Kidney tubule cell (primary cell): ENCODE data around the gene MALL.
A peak's percentile ranks its signal among the peaks of the same experiment; 100 is the strongest.
"Not testable (repeated sequence)": the region's sequence is repeated elsewhere in the genome, so short reads cannot be mapped to it uniquely, and the experiment has no call there.

Experiments
- DNase-seq: peaks from one replicate; pipeline ENCODE4 v3.0.0-alpha.2; 2018; ENCODE audit warnings: low spot score

MALL gene

DNA sequence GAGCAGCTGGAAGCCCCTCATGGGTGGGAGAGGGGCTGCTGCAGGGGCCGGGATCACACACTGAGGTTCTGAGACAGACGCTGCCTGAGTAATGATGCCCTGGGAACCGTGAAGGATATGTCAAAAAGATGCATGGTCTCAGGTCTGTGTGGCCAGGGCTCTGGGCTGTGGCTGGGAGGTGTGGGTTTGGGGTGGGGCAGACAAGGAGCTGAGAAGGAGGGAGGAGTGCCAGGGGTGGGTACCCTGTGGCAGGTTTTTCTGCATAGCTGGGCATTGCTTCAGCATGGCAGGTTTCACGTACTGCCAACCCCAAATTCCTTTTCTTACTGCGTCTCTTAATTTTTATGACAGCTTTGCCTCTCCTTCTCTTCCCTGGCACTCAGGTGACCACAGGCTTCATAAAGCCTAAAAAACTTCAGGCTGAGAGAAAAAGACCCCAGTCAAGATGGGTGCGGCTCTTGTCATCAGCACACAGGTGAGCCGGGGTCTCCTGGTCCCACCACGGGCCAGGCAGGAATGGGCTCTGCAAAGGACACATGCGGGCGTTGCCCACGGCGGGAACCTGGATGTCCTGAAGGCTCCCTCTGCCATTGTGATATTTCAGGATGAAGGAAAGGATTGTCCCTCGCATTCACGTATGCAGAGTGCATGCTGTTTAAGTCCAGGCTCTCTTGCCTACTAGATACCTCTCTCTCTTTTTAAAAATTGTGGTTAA is 18.0 kb downstream of the MALL start:
- DNase-seq = no peak

DNA sequence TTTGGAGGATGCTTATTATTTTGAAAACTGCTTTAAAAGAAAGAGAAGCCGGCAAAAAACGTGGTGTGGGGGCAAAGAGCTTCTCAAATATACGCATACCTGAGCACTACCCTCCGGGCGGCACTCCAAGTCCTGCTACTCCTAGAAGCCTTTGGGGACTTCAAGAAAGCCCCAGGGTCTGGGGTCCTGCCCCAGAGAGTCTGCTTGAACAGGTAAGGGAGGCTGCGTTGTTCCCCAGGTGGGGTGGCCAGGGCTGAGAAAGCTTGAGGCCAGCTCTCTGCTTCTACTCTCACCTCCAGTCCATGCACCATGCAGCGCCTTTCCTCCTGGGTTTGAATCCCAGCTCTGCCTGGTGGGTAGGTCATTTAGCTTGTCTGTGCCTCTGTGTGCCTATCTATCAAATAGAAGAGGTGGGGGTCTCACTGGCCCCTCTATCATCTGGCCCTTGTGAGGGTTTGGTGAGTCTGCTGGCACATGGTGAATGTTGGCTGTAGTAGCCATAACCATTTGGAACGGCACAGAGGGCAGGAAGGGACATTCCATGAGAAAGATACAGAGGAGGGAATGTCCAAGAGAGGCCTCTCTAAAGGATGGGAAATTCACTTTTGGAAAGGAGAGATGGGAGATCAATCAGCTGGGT is 19.5 kb downstream of the MALL start:
- no peak for DNase-seq

DNA sequence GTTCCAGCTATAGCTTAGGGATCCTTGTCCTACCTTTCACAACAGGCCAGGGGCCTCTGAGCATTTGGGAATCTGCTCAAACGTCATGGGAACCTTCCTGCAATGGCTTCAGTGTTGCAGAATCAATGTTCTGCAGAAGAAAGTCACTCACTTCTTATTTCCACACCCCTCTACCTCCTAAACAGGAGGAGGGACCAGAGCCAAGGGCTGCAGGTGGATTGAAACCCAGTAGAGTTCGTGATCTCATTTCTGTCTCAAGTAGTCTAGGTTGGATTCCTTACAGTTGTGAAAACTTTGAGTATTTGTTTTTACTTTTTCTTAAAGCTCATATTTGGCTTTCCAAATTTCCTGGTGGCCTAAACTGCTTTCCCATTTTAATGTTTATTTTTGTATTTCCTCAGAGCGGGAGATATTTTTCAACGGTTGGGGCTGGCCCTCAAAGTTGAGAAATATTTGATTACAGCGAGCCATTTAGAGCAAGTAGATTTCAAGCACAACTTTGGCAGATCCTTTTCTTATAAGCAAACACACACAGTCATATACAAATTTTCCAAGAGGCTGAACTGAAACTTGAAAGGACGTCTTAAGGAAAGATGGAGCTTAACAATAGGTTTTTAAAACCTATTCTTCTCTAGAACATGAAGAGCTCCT is 20.6 kb downstream of the MALL start:
- DNase-seq = not testable (repeated sequence)

DNA sequence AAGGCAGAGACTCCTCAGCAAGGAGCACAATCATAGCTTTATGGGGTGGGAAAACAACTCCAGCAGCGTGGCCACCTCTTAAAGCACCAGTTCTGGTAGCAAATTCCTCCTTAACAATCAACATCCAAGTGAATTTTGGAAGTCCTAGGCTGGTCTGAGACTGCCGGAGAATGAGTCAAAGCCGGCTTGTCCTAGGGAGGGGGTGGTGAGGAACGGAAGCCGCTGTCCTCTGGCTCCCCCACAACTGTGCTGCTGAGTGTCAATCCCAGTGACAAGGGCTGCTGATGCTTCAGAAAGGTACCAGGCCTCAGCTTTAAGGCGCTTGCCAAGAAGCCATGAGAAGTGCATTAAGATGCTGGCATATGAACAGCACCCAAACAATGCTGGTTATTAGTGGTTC is 21.7 kb downstream of the MALL start:
- DNase-seq = not testable (repeated sequence)

DNA sequence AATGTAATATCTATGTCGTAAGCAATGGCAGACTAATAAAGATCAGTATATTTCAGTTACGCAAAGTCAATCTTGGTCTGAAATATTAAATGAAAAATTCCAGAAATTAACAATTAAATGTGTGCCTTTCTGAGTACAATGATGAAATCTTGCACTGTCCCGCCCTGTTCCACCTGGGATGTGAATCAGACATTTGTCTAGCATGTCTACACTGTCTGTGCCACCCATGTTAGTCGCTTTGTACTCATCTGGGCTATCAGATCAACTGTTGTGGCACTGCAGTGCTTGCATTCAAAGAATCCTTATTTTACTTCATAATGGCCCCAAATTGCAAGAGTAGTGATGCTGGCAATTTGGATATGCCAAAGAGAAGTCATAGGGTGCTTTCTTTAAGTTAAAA is 25.5 kb downstream of the MALL start:
- not testable (repeated sequence) for DNase-seq

DNA sequence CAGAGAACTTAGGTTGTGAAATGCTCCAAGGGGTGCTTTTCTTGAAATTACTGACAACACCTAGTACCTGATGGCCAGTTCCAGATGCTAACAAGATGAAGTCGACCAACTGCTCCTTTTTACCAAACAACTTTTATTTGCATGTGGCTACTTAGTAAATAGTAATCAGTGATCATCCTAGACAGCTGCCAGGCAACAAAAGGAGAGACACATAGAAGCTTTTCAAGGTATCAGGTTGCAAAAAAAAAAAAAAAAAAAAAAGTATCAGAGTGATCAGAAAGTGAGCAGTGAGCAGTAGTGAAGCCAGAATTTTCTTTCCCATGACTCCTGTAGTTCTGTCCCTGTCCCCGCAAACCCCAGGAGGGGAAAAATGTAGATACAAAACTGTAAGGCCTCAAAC is 31.9 kb downstream of the MALL start:
- not testable (repeated sequence) for DNase-seq

DNA sequence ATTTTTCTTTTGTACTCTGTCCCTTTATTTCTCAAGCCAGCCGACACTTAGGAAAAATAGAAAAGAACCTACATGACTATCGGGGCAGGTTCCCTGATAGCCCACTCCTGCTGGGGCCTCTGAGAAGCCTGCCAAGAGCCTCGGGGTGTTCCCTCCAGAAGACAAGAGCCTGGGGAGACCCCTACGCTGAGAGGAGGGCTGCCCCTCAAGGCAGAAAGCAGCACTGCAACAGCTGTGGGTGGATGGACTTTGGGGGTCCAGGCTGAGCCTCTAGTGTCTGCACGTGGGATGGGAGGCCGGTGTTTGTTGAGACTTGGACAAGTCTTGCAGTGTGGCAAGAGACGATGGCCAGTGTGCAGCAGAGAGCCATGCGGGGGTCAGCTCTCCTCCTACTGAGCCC is 32.5 kb downstream of the MALL start:
- DNase-seq = not testable (repeated sequence)

DNA sequence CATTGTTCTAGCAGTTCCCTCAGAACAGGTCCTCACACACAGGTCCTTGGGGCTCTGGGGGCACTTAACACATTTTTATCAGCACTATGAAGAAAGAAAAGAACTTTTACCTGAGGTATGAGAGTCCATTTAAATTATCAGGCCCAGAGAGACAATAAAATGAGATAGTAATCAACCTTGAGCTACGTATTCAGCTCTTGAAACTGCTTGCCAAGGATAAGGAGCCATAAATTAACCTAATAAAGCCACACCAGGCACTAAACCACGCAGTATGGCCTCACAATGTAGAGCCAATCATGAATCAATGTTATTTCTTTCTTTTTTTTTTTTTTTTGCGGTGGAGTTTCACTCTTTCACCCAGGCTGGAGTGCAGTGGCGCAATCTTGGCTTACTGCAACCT is 37.5 kb downstream of the MALL start:
- not testable (repeated sequence) for DNase-seq

DNA sequence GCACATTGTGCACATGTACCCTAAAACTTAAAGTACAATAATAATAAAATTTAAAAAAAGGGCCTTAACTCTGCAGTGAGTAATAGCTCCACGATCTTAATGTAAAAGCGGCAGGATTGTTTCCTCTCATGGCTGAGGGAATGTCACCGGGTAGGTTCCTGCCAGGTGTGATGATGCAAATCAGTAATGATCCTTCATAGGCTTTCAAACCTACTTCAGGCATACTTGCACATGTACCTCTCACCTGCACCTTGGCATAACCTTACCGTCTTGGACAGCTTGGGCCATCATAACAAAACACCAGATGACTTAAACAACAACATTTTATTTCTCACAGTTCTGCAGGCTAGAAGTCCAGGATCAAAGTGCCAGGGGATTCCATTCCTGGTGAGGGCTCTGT is 39.7 kb downstream of the MALL start:
- not testable (repeated sequence) for DNase-seq

DNA sequence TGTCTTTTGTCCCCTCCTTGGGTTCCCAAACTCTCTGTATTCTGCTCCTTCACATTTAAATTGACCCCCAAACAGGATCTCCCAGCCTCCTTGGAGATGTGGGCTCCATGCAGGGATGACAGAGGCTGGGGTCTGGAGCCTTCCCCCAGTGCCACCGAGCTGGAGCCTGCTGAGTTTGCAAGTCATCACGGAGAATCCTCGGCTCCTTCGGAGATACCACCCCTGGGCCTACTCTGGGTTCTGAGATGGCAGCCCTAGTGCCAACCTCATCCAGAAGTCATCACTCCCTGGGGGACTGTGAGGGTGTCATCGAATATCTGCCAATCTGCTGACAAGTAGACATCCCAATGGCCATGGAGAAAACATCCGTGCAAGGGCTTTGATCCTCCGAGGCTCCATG is 45.8 kb downstream of the MALL start:
- not testable (repeated sequence) for DNase-seq

DNA sequence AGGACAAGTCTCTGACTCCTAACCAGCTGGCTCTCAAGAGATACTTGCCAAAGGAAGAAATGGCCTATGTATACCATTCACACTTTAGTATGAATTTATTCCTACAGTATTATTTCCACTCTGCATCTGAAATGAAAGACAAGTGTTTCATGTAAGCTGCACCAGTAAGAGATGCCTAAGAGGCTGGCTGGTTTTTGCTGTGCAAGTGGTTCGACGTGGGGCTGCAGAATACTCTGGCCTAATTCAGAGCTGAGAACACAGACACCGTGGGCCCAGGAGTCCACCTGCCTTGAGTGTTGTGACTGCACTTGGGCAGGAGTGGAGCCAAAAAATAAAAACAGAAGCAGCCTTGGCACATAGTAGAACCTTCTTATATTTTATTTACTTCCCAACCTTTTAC is 47.5 kb downstream of the MALL start:
- DNase-seq = not testable (repeated sequence)

DNA sequence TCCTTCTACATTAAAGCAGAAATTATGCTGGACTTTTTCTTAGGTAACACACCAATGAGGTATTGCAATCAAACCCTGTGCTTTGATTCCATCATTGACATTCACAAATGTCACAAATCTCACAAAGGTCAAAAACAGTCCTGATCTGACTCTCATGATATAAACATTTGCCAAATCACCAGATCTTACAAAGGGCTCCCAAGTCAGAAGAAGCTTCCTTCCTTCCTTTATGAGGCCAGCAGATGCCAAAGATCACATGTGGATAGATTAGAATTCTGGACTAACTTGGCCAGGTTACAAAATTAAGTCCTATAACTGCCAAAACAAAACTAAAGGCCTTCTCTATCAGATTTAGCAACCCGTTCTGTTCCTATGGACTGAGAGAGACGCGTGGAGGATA is 53.3 kb downstream of the MALL start:
- not testable (repeated sequence) for DNase-seq

DNA sequence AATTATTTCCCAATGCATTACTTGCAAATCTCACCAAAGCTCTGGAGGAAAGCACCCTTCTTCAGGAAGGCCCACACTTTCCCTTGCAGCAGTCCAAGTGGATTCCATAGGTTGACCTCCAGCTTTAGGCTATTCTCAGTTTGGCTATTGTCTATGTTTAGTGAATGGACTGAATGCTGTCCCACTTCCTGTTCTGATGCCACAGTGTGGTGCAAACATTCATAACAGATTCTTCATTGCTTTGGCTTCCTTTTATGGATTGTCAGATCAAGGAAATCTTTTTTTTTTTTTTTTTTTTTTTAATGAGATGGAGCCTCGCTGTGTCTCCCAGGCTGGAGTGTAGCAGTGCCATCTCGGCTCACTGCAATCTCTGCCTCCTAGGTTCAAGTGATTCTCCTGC is 55.1 kb downstream of the MALL start:
- DNase-seq = not testable (repeated sequence)

DNA sequence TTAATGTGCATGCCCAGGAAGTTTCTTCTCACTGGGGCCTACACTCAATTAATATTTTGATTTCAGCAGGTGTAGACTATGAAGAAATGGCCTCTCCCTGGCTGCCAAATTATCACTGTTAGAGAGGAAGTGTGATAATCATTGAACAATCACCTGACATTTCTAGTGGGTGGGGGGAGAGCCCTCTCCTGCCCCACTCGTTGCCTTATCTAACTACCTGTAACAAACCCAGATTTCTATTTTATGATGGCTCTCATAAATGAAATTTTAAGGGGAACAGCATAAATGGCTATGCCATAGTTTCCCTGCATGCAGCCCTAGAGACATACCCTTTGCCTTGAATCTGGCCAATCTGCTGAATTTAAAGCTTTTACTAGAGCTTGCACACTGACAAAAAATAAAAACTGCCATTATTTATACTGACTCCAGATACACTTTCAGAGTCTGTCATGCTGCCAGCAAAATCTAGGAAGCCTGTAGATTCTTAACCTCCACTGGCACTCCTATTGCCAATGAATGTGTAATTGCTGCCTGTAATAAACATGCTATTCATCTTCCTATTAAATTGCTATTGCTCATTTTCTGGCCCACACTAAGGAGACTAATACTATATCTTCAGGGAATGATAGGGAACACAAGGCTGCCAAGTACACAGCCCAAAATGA is 55.8 kb downstream of the MALL start:
- DNase-seq = not testable (repeated sequence)

DNA sequence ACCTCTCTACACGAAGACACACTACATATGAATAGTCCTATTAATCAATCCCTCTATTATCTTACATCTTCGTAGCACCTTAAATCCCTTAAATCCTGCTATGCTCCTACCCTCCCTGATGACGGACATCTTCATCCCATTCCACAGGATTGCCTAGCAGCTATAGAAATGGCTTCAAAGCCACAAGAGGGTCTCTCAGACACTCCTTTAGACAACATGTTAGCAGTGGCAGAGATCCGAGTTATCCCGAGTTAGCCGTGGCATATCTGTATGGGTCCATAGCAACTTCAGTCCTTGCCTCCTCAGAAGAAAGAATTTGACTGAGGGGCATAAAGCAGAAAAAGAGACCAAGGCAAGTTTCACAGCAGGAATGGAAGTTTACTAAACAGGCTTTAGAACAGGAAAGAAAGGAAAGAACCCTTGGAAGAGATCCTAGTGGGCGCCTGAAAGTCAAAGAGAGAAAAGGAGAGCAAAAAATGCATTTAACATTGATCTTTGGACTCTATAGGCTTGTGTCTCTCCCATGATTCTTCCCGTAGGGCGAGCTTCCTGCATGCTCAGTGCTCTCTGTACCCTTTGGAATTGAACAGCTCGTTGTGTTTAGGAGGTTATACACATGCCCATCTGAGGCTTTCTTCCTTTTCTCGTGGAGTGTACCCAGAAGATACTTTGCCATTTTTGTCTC is 56.5 kb downstream of the MALL start:
- not testable (repeated sequence) for DNase-seq

DNA sequence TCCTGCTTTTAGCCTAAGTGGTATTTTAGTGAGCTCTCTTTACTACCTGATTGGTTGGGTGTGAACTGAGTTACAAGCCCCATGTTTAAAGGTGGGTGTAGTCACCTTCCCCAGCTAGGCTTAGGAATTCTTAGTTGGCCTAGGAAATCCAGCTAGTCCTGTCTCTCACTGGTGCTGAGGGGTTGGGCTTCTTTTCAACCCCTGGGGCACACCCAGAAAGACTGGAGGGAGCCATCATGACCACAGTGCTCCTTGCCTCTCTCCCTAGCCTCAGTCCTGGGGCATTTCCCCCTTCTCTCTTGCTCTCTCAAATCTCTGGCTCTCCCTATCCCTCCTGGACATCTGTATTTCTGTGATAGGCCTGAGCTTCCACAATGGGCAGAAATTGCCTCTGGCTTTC is 57.6 kb downstream of the MALL start:
- DNase-seq = not testable (repeated sequence)

DNA sequence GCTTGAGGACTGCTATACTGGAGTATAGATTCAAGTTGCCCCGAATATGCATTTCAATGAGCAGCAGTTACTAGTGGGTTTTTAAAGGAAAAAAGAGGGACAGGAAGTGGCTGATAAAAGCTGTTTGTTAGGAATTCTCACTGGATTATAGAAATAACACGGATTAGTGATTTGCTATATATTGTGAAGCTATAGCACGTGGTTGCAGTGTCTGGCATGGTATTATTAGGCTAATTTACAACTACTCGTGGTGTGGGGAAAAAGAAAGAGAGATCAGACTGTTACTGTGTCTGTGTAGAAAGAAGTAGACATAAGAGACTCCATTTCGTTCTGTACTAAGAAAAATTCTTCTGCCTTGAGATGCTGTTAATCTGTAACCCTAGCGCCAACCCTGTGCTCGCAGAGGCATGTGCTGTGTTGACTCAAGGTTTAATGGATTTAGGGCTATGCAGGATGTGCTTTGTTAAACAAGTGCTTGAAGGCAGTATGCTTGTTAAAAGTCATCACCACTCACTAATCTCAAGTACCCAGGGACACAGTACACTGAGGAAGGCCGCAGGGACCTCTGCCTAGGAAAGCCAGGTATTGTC is 59.7 kb downstream of the MALL start:
- DNase-seq = not testable (repeated sequence)

DNA sequence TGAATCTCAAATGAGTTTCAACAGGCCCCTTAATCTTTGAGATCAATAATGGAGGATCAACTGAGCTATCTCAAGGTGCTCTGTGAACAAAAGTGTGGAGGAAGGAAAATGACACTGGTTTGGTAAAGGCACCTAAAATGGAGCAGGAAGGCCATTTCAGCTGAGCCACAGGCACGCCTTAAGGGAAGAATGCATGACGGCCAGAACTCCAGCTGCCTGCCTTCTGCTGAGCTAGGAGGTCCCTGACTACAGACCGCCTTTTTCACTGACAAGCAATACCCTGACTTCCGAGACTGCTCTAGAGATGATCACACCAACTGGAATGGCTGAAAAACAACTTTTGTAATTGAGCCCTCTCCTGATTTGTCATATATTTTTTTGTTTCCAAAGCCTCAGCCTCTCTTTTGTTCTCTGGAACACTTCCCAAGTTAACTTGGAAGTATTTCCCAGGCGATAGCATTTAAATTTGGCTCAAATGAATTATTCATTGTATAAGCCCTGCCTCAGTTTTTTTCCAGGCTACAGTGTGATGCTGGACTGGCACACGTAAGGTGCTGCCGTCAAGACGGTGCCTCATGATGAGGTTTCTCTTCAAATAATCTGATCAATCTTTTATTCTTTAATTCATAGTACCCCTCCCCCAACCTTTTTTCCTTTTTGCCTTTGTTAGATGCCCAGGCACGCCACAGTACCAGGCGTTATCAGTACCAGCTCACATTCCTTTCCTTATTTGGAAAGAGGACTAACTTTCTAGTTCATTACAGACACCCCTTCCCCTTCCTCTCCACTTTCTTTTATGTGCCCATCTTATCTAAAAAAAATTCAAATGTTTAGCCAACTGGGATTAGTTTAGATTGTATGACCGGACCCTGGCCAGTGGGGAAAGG is 60.9 kb downstream of the MALL start:
- peak; percentile 53 for DNase-seq

DNA sequence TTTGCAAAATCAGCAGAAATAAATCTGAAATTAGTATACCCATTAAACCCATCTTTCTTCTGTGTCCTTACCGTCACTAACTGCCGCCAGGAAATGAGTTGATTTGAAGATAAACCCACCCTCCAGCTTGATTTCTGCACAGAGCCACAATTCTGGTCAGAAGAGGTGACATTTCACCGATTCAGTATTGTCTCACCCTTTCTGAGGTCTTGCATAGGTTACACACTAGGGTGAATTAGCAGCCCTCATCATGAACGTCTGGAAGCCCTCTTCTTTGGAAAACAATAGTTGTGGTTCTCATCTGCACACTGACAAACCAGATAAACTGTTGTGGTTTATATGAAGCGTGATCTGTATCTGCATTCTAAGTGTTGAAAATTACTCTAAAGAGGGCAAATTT is 61.9 kb downstream of the MALL start:
- not testable (repeated sequence) for DNase-seq

DNA sequence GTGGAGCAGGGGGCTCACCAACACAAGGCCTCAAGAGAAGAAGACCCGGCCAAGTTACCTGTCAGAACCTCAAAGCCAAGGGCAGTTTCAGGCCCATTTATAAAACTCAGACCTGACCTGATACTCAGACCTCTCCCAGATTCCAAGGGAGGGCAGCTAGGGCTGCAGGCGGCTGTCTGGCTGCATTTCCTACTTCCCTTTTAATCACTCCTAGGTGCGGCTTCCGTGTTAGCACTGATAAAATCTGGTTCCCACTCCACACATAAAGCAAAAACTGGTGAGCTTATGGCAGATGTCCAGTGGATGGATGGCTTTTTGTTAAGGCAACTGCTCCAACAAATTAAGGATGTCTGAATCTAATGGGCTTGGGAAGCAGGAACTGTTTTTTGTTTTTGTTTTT is 63.5 kb downstream of the MALL start:
- not testable (repeated sequence) for DNase-seq

DNA sequence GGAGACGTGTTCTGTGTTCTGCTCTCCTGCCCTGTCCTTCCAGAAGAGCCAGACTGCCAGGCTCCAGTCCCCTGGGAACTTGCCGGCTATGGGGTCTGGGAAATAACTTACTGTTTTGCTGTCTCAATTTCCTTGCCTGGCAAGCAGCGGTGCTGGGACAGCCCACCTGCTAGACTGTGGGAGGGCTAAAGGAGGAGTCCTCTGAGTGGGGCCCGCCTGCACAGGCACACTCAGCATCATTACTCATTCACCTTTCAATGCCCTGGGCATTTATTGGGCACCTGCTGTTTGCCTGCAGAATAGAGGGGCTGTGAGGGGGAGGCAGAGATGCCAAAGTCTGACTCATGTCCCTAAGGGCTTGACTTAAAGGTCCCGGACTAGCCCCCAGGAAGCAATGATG is 65.4 kb downstream of the MALL start:
- DNase-seq = not testable (repeated sequence)
